WTC11 (cell line): ENCODE results near the gene GLS. TPM values are rescaled to one million over a fixed set of nuclear protein-coding genes. Genes with fewer than 3 reads are reported as not detected.

Experiments
- ATAC-seq: fragments of 200-7000 bp; cut with Tn5 transposase; 2 replicates; pipeline ENCODE4 v1.10.0; 2021; ENCODE audit warnings: mild to moderate bottlenecking, moderate library complexity
- CTCF ChIA-PET: fragments of 300-600 bp; sonication (Branson Sonifier 250); formaldehyde crosslinking; loops from one replicate; lab custom pipeline; 2021; ENCODE audit warnings: antibody characterized with exemption; lab: Charles Lee
- POLR2A ChIA-PET: fragments of 350-600 bp; sonication (Branson Sonifier 250); formaldehyde crosslinking; loops from one replicate; lab custom pipeline; 2021; ENCODE audit warnings: antibody characterized with exemption; lab: Charles Lee
- DNase-seq: peaks from one replicate; pipeline ENCODE4 v3.0.0; 2021; ENCODE audit warnings: low spot score
- H3K27ac Mint-ChIP-seq: 2 replicates; pipeline ENCODE4 v1.8.0; 2021; ENCODE audit warnings: mixed read lengths
- H3K27me3 Mint-ChIP-seq: 2 replicates; pipeline ENCODE4 v1.8.0; 2021; ENCODE audit warnings: low read depth, mild to moderate bottlenecking, moderate library complexity, mixed read lengths
- H3K36me3 Mint-ChIP-seq: 2 replicates; pipeline ENCODE4 v1.8.0; 2021; ENCODE audit warnings: mixed read lengths
- H3K4me1 Mint-ChIP-seq: 2 replicates; pipeline ENCODE4 v1.8.0; 2022; ENCODE audit warnings: mixed read lengths
- H3K4me3 Mint-ChIP-seq: 2 replicates; pipeline ENCODE4 v1.8.0; 2021; ENCODE audit warnings: mild to moderate bottlenecking, moderate library complexity, mixed read lengths
- H3K9me3 Mint-ChIP-seq: 2 replicates; pipeline ENCODE4 v1.8.0; 2021; ENCODE audit warnings: mixed read lengths
- ETV6 ChIP-seq: sonication (generic); formaldehyde crosslinking; IDR thresholded peaks from 2 replicates; pipeline ENCODE4 v1.8.1; 2022; ENCODE audit warnings: mild to moderate bottlenecking, missing genetic modification reagents
- FOXK1 ChIP-seq: sonication (generic); formaldehyde crosslinking; IDR thresholded peaks from 2 replicates; pipeline ENCODE4 v1.8.0; 2022; ENCODE audit warnings: mild to moderate bottlenecking, moderate library complexity, missing genetic modification reagents
- FOXP1 ChIP-seq: sonication (generic); formaldehyde crosslinking; IDR thresholded peaks from 2 replicates; pipeline ENCODE4 v1.8.0; 2022; ENCODE audit warnings: missing genetic modification reagents, mild to moderate bottlenecking, moderate library complexity, borderline replicate concordance
- JUN ChIP-seq: sonication (generic); formaldehyde crosslinking; IDR thresholded peaks from 2 replicates; pipeline ENCODE4 v1.8.0; 2023; ENCODE audit warnings: mild to moderate bottlenecking, missing genetic modification reagents
- KAT7 ChIP-seq: sonication (generic); formaldehyde crosslinking; IDR thresholded peaks from 2 replicates; pipeline ENCODE4 v1.8.1; 2023; ENCODE audit warnings: missing genetic modification reagents, mild to moderate bottlenecking, borderline replicate concordance
- NR3C1 ChIP-seq: sonication (generic); formaldehyde crosslinking; conservative IDR thresholded peaks from 2 replicates; pipeline ENCODE4 v1.8.1; 2023; ENCODE audit warnings: low read depth, mild to moderate bottlenecking, missing genetic modification reagents
- RELA ChIP-seq: sonication (generic); formaldehyde crosslinking; IDR thresholded peaks from 2 replicates; pipeline ENCODE4 v1.8.1; 2022; ENCODE audit warnings: missing genetic modification reagents, mild to moderate bottlenecking, borderline replicate concordance
- RORB ChIP-seq: fragments of 250-450 bp; sonication (Bioruptor Pico); IDR thresholded peaks from 2 replicates; pipeline ENCODE4 v1.9.0; 2021; ENCODE audit warnings: mild to moderate bottlenecking
- SMAD3 ChIP-seq: sonication (generic); formaldehyde crosslinking; IDR thresholded peaks from 2 replicates; pipeline ENCODE4 v1.8.0; 2022; ENCODE audit warnings: missing genetic modification reagents, mild to moderate bottlenecking, borderline replicate concordance
- TCF7 ChIP-seq: sonication (generic); formaldehyde crosslinking; IDR thresholded peaks from 2 replicates; pipeline ENCODE4 v1.8.0; 2022; ENCODE audit warnings: mild to moderate bottlenecking, low read depth, missing genetic modification reagents, moderate library complexity
- TEAD1 ChIP-seq: sonication (generic); formaldehyde crosslinking; IDR thresholded peaks from 2 replicates; pipeline ENCODE4 v1.8.0; 2022; ENCODE audit warnings: mild to moderate bottlenecking, missing genetic modification reagents
- ZBTB21 ChIP-seq: sonication (generic); formaldehyde crosslinking; IDR thresholded peaks from 2 replicates; pipeline ENCODE4 v1.8.1; 2023; ENCODE audit warnings: mild to moderate bottlenecking, missing genetic modification reagents, borderline replicate concordance
- ZNF232 ChIP-seq: sonication (generic); formaldehyde crosslinking; IDR thresholded peaks from 2 replicates; pipeline ENCODE4 v1.8.0; 2022; ENCODE audit warnings: mild to moderate bottlenecking, missing genetic modification reagents
- ZNF671 ChIP-seq: fragments of 250-450 bp; sonication (Bioruptor Pico); IDR thresholded peaks from 2 replicates; pipeline ENCODE4 v1.8.0; 2021; ENCODE audit warnings: mild to moderate bottlenecking
- total RNA-seq: library from RNA; stranded (reverse); gene quantifications from 3 replicates; pipeline ENCODE4 v1.2.3, GENCODE V29; 2021
- TF ChIP-seq, protein P1 (sequence below): sonication (generic); formaldehyde crosslinking; IDR thresholded peaks from 2 replicates; pipeline ENCODE4 v1.8.1; 2023; ENCODE audit warnings: mild to moderate bottlenecking, missing genetic modification reagents, moderate library complexity
- TF ChIP-seq, protein P2 (sequence below): fragments of 250-450 bp; sonication (Bioruptor Pico); IDR thresholded peaks from 2 replicates; pipeline ENCODE4 v1.9.0; 2021; ENCODE audit warnings: mild to moderate bottlenecking
- TF ChIP-seq, protein P3 (sequence below): sonication (generic); formaldehyde crosslinking; IDR thresholded peaks from 2 replicates; pipeline ENCODE4 v1.8.0; 2022; ENCODE audit warnings: mild to moderate bottlenecking, missing genetic modification reagents
- TF ChIP-seq, protein P4 (sequence below): fragments of 250-450 bp; sonication (Bioruptor Pico); IDR thresholded peaks from 2 replicates; pipeline ENCODE4 v2.1.2; 2022; ENCODE audit warnings: mild to moderate bottlenecking, moderate library complexity
- TF ChIP-seq, protein P5 (sequence below): sonication (generic); formaldehyde crosslinking; IDR thresholded peaks from 2 replicates; pipeline ENCODE4 v1.8.1; 2023; ENCODE audit warnings: mild to moderate bottlenecking, missing genetic modification reagents, borderline replicate concordance
- TF ChIP-seq, protein P6 (sequence below): sonication (generic); formaldehyde crosslinking; IDR thresholded peaks from 2 replicates; pipeline ENCODE4 v1.8.1; 2023; ENCODE audit warnings: mild to moderate bottlenecking, missing genetic modification reagents, moderate library complexity
- TF ChIP-seq, protein P7 (sequence below): sonication (generic); formaldehyde crosslinking; IDR thresholded peaks from 2 replicates; pipeline ENCODE4 v1.8.0; 2022; ENCODE audit warnings: mild to moderate bottlenecking, missing genetic modification reagents
- TF ChIP-seq, protein P8 (sequence below): sonication (generic); formaldehyde crosslinking; IDR thresholded peaks from 2 replicates; pipeline ENCODE4 v1.8.1; 2023; ENCODE audit warnings: mild to moderate bottlenecking, moderate library complexity, missing genetic modification reagents
- TF ChIP-seq, protein P9 (sequence below): fragments of 250-450 bp; sonication (Bioruptor Pico); IDR thresholded peaks from 2 replicates; pipeline ENCODE4 v1.9.0; 2021; ENCODE audit warnings: moderate library complexity, mild to moderate bottlenecking, inconsistent platforms, borderline replicate concordance

Gene GLS
- total RNA-seq, 1 experiment from 2014 or later, result 115 TPM

DNA sequence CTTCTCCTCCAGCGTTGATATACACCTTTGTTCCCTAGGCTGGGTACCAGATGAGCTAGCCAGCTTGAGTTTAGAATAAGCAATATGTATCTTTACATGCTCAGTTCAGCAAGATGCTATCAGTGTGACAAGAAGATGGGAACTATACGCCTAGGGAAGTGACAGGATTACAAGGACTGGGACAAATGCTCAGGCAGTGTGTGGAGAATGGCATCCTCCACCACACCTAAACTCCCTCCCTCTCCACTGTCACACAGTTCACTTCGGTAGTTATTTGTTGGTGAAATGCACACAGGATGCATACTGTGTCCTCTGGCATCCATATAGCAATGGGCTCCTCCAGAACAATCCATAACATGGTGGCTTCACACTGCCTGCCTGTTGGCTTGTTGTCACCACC is 125.7 kb downstream of the GLS start (continued):
- TF ChIP-seq FOXP1 (CRISPR knock-in tag) (no peak), KAT7 (no peak), ZBTB21 (no peak), TEAD1 (CRISPR knock-in tag) (no peak), JUN (CRISPR knock-in tag) (no peak)
- TF ChIP-seq, protein P1, sequence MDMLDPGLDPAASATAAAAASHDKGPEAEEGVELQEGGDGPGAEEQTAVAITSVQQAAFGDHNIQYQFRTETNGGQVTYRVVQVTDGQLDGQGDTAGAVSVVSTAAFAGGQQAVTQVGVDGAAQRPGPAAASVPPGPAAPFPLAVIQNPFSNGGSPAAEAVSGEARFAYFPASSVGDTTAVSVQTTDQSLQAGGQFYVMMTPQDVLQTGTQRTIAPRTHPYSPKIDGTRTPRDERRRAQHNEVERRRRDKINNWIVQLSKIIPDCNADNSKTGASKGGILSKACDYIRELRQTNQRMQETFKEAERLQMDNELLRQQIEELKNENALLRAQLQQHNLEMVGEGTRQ (CRISPR knock-in tag), result no peak
- TF ChIP-seq, protein P2, sequence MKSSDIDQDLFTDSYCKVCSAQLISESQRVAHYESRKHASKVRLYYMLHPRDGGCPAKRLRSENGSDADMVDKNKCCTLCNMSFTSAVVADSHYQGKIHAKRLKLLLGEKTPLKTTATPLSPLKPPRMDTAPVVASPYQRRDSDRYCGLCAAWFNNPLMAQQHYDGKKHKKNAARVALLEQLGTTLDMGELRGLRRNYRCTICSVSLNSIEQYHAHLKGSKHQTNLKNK (CRISPR knock-in tag), result no peak

DNA sequence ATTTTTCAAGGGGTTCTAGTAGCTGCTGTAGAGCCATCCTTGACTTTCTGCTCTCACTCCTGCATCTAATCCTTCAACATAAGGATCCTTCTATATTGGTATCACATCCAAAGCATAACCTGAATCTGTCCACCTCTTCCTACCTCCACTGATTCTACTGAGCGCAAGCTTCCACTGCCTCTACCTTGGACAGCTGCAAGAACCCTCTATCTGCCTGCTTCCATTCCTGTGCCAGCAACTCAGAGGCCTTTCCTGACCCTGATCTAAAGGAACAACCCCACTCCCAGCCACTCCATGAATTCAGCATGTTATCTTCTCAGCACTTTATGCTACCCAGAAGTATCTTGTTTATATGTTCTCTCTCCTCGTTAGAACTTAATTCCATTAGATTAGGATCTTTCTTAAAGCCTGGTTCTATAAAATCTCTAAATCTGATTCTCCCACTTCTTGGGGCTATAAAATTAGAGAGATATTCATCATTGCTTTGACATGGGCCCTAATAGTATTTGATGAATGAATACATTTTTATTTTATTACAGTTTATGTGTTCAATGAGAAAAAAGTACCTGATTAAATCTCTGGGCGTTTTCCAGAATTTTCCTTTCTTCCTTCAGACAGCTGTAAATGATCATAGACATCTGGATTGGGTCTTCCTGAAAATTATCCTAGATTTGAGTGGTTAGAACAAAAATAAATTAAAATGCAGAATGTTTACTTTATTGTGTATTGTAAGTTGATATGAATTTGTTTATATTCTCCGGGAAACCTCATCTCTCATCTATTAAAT is 126.6 kb downstream of the GLS start:
- DNase-seq, result no peak
- ChIA-PET CTCF (no interaction called here), POLR2A (no interaction called here)
- Mint-ChIP-seq H3K27me3 (no peaks in the 10 kb centered on the region), H3K9me3 (no peaks in the 10 kb centered on the region), H3K36me3 (peaks cover 60% of the 10 kb centered on the region), H3K27ac (no peak overlapping the region), H3K4me1 (no peaks in the 10 kb centered on the region), H3K4me3 (no peak overlapping the region)
- no peak for ATAC-seq
- TF ChIP-seq NR3C1 (CRISPR knock-in tag), result no peak
- TF ChIP-seq, protein P3, sequence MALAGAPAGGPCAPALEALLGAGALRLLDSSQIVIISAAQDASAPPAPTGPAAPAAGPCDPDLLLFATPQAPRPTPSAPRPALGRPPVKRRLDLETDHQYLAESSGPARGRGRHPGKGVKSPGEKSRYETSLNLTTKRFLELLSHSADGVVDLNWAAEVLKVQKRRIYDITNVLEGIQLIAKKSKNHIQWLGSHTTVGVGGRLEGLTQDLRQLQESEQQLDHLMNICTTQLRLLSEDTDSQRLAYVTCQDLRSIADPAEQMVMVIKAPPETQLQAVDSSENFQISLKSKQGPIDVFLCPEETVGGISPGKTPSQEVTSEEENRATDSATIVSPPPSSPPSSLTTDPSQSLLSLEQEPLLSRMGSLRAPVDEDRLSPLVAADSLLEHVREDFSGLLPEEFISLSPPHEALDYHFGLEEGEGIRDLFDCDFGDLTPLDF (CRISPR knock-in tag), result no peak
- TF ChIP-seq, protein P4, sequence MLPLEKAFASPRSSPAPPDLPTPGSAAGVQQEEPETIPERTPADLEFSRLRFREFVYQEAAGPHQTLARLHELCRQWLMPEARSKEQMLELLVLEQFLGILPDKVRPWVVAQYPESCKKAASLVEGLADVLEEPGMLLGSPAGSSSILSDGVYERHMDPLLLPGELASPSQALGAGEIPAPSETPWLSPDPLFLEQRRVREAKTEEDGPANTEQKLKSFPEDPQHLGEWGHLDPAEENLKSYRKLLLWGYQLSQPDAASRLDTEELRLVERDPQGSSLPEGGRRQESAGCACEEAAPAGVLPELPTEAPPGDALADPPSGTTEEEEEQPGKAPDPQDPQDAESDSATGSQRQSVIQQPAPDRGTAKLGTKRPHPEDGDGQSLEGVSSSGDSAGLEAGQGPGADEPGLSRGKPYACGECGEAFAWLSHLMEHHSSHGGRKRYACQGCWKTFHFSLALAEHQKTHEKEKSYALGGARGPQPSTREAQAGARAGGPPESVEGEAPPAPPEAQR, result no peak
- TF ChIP-seq ZNF232 (CRISPR knock-in tag), result no peak
- TF ChIP-seq, protein P5, sequence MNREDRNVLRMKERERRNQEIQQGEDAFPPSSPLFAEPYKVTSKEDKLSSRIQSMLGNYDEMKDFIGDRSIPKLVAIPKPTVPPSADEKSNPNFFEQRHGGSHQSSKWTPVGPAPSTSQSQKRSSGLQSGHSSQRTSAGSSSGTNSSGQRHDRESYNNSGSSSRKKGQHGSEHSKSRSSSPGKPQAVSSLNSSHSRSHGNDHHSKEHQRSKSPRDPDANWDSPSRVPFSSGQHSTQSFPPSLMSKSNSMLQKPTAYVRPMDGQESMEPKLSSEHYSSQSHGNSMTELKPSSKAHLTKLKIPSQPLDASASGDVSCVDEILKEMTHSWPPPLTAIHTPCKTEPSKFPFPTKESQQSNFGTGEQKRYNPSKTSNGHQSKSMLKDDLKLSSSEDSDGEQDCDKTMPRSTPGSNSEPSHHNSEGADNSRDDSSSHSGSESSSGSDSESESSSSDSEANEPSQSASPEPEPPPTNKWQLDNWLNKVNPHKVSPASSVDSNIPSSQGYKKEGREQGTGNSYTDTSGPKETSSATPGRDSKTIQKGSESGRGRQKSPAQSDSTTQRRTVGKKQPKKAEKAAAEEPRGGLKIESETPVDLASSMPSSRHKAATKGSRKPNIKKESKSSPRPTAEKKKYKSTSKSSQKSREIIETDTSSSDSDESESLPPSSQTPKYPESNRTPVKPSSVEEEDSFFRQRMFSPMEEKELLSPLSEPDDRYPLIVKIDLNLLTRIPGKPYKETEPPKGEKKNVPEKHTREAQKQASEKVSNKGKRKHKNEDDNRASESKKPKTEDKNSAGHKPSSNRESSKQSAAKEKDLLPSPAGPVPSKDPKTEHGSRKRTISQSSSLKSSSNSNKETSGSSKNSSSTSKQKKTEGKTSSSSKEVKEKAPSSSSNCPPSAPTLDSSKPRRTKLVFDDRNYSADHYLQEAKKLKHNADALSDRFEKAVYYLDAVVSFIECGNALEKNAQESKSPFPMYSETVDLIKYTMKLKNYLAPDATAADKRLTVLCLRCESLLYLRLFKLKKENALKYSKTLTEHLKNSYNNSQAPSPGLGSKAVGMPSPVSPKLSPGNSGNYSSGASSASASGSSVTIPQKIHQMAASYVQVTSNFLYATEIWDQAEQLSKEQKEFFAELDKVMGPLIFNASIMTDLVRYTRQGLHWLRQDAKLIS (CRISPR knock-in tag), result no peak
- no peak for TF ChIP-seq SMAD3 (CRISPR knock-in tag)
- no peak for TF ChIP-seq ZNF671 (CRISPR knock-in tag)
- TF ChIP-seq, protein P6, sequence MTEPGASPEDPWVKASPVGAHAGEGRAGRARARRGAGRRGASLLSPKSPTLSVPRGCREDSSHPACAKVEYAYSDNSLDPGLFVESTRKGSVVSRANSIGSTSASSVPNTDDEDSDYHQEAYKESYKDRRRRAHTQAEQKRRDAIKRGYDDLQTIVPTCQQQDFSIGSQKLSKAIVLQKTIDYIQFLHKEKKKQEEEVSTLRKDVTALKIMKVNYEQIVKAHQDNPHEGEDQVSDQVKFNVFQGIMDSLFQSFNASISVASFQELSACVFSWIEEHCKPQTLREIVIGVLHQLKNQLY (CRISPR knock-in tag), result no peak
- TF ChIP-seq TCF7 (CRISPR knock-in tag), result no peak
- TF ChIP-seq, protein P7, sequence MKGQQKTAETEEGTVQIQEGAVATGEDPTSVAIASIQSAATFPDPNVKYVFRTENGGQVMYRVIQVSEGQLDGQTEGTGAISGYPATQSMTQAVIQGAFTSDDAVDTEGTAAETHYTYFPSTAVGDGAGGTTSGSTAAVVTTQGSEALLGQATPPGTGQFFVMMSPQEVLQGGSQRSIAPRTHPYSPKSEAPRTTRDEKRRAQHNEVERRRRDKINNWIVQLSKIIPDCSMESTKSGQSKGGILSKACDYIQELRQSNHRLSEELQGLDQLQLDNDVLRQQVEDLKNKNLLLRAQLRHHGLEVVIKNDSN (CRISPR knock-in tag), result no peak
- TF ChIP-seq, protein P8, sequence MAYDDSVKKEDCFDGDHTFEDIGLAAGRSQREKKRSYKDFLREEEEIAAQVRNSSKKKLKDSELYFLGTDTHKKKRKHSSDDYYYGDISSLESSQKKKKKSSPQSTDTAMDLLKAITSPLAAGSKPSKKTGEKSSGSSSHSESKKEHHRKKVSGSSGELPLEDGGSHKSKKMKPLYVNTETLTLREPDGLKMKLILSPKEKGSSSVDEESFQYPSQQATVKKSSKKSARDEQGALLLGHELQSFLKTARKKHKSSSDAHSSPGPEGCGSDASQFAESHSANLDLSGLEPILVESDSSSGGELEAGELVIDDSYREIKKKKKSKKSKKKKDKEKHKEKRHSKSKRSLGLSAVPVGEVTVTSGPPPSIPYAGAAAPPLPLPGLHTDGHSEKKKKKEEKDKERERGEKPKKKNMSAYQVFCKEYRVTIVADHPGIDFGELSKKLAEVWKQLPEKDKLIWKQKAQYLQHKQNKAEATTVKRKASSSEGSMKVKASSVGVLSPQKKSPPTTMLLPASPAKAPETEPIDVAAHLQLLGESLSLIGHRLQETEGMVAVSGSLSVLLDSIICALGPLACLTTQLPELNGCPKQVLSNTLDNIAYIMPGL (CRISPR knock-in tag), result no peak
- TF ChIP-seq, protein P9, sequence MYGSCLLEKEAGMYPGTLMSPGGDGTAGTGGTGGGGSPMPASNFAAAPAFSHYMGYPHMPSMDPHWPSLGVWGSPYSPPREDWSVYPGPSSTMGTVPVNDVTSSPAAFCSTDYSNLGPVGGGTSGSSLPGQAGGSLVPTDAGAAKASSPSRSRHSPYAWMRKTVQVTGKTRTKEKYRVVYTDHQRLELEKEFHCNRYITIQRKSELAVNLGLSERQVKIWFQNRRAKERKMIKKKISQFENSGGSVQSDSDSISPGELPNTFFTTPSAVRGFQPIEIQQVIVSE (CRISPR knock-in tag), result no peak
- no peak for TF ChIP-seq RORB
- no peak for TF ChIP-seq RELA
- TF ChIP-seq, protein P1 (CRISPR knock-in tag), result no peak
- TF ChIP-seq FOXK1, result no peak
- TF ChIP-seq ETV6 (CRISPR knock-in tag), result no peak
